SK-N-SH (cell line): ENCODE results near the gene TRANK1. TPM values are rescaled to one million over a fixed set of nuclear protein-coding genes. Genes with fewer than 3 reads are reported as not detected.

Experiments used
- CTCF ChIA-PET: fragments of 300-600, 350-600 bp; formaldehyde crosslinking; extraction: SDS; loops from one replicate; lab custom pipeline; 2021; lab: Yijun Ruan, JAX
- POLR2A ChIA-PET: fragments of 350-600 bp; sonication (Branson Sonifier 250); formaldehyde crosslinking; extraction: SDS; loops from one replicate; lab custom pipeline; 2020; ENCODE audit warnings: antibody characterized with exemption, inconsistent platforms; lab: Yijun Ruan, JAX
- DNase-seq: peaks from one replicate; pipeline ENCODE4 v3.0.0; 2012
- H2AFZ ChIP-seq: fragments of 200-600 bp; sonication (generic); 2 replicates; pipeline ENCODE4 v1.8.1; 2016; ENCODE audit warnings: antibody characterized with exemption, mild to moderate bottlenecking, low read depth
- H3F3A ChIP-seq: fragments of 200-600 bp; sonication (generic); replicated peaks from 2 replicates; pipeline ENCODE3; 2016; ENCODE audit warnings: antibody characterized with exemption, mild to moderate bottlenecking; ENCODE audit not compliant: insufficient read depth
- H3K27ac ChIP-seq, 2 experiments: fragments of 200-500 bp in 1 of 2; fragments of 200-600 bp in 1 of 2; sonication (Bioruptor generic) in 1 of 2; sonication (generic), shearing (Covaris generic) in 1 of 2; 2 replicates each; pipeline versions ENCODE4 v1.5.1 to v1.6.1; 2014 to 2016; ENCODE audit warnings: low read depth in 2 of 2, inconsistent platforms in 1 of 2, low read length in 1 of 2, mild to moderate bottlenecking in 1 of 2, mixed read lengths in 1 of 2
- H3K27me3 ChIP-seq: fragments of 200-600 bp; sonication (generic), shearing (Covaris generic); 2 replicates; pipeline ENCODE4 v1.6.1; 2016; ENCODE audit warnings: mixed run types; ENCODE audit not compliant: insufficient read depth
- H3K36me3 ChIP-seq, 2 experiments: fragments of 200-500 bp in 1 of 2; fragments of 200-600 bp in 1 of 2; sonication (Bioruptor generic) in 1 of 2; sonication (generic) in 1 of 2; replicated peaks in 1 of 2; 2 replicates each; pipeline versions ENCODE3 to v1.5.1; 2014 to 2016; ENCODE audit warnings: low read length in 1 of 2, mild to moderate bottlenecking in 1 of 2; ENCODE audit not compliant: insufficient read depth in 2 of 2, control insufficient read depth in 1 of 2
- H3K4me1 ChIP-seq, 2 experiments: fragments of 200-500 bp in 1 of 2; fragments of 200-600 bp in 1 of 2; sonication (Bioruptor generic) in 1 of 2; sonication (generic), shearing (Covaris generic) in 1 of 2; 2 replicates each; pipeline versions ENCODE4 v1.5.1 to v1.6.1; 2014 to 2016; ENCODE audit warnings: low read depth in 1 of 2, low read length in 1 of 2, mixed run types in 1 of 2; ENCODE audit not compliant: insufficient read depth in 2 of 2, control insufficient read depth in 1 of 2
- H3K4me2 ChIP-seq: fragments of 200-600 bp; sonication (generic), shearing (Covaris generic); 2 replicates; pipeline ENCODE4 v1.6.1; 2017; ENCODE audit warnings: mixed run types
- H3K4me3 ChIP-seq, 2 experiments: fragments of 200-500 bp in 1 of 2; fragments of 200-600 bp in 1 of 2; sonication (Bioruptor generic) in 1 of 2; sonication (generic), shearing (Covaris generic) in 1 of 2; 2 replicates each; pipeline versions ENCODE4 v1.5.1 to v1.8.1; 2014 to 2016; ENCODE audit warnings: low read depth in 2 of 2, inconsistent platforms in 1 of 2, low read length in 1 of 2, mild to moderate bottlenecking in 1 of 2, mixed read lengths in 1 of 2, moderate library complexity in 1 of 2
- H3K79me2 ChIP-seq: fragments of 200-600 bp; sonication (generic); 2 replicates; pipeline ENCODE4 v1.8.1; 2017; ENCODE audit warnings: mild to moderate bottlenecking; ENCODE audit not compliant: insufficient read depth
- H3K9ac ChIP-seq: fragments of 200-600 bp; sonication (generic); 2 replicates; pipeline ENCODE4 v1.6.1; 2017; ENCODE audit warnings: mixed run types
- H3K9me2 ChIP-seq: fragments of 200-600 bp; sonication (generic); 2 replicates; pipeline ENCODE4 v1.6.1; 2017; ENCODE audit warnings: mixed run types
- H3K9me3 ChIP-seq: fragments of 200-600 bp; sonication (generic); 2 replicates; pipeline ENCODE4 v1.6.1; 2017; ENCODE audit warnings: mixed run types, mild to moderate bottlenecking, moderate library complexity
- H4K20me1 ChIP-seq: fragments of 200-600 bp; sonication (generic); 2 replicates; pipeline ENCODE4 v1.6.1; 2017; ENCODE audit warnings: mild to moderate bottlenecking, mixed run types; ENCODE audit not compliant: insufficient read depth
- CHD2 ChIP-seq: fragments of 150-350 bp; IDR thresholded peaks from 2 replicates; pipeline ENCODE4 v1.6.1; 2018; ENCODE audit warnings: low read length; ENCODE audit not compliant: partially characterized antibody
- EZH2phosphoT487 ChIP-seq: fragments of 200-600 bp; sonication (generic); IDR thresholded peaks from 2 replicates; pipeline ENCODE4 v1.6.1; 2017; ENCODE audit warnings: low read depth, mixed run types, mild to moderate bottlenecking, antibody characterized with exemption, moderate library complexity, borderline replicate concordance
- FOSL2 ChIP-seq: IDR thresholded peaks from 2 replicates; pipeline ENCODE4 v1.4.0; 2012; ENCODE audit warnings: low read depth, mild to moderate bottlenecking, moderate library complexity, borderline replicate concordance
- GABPA ChIP-seq: IDR thresholded peaks from 2 replicates; pipeline ENCODE4 v1.4.0; 2012; ENCODE audit warnings: low read depth, mild to moderate bottlenecking
- MEF2A ChIP-seq: IDR thresholded peaks from 2 replicates; pipeline ENCODE4 v1.4.0; 2012; ENCODE audit warnings: low read depth, borderline replicate concordance
- MXI1 ChIP-seq: IDR thresholded peaks from 2 replicates; pipeline ENCODE4 v1.6.1; 2012; ENCODE audit warnings: mild to moderate bottlenecking, low read depth, low read length, improper control_type of control experiment
- NFIC ChIP-seq: IDR thresholded peaks from 2 replicates; pipeline ENCODE4 v1.4.0; 2012; ENCODE audit warnings: borderline replicate concordance
- NRF1 ChIP-seq: IDR thresholded peaks from 2 replicates; pipeline ENCODE4 v1.6.1; 2012; ENCODE audit warnings: low read depth, mild to moderate bottlenecking, low read length
- RAD21 ChIP-seq: IDR thresholded peaks from 2 replicates; pipeline ENCODE4 v1.6.1; 2012; ENCODE audit warnings: mild to moderate bottlenecking, low read length
- RCOR1 ChIP-seq: fragments of 150-350 bp; IDR thresholded peaks from 2 replicates; pipeline ENCODE4 v1.6.1; 2017; ENCODE audit warnings: antibody characterized with exemption, low read length
- RFX5 ChIP-seq: IDR thresholded peaks from 2 replicates; pipeline ENCODE4 v1.6.1; 2012; ENCODE audit warnings: mild to moderate bottlenecking, improper control_type of control experiment, low read length
- SMC3 ChIP-seq: IDR thresholded peaks from 2 replicates; pipeline ENCODE4 v1.6.1; 2012; ENCODE audit warnings: low read depth, low read length, improper control_type of control experiment
- TCF12 ChIP-seq: IDR thresholded peaks from 2 replicates; pipeline ENCODE4 v1.4.0; 2012
- YY1 ChIP-seq: IDR thresholded peaks from 2 replicates; pipeline ENCODE4 v1.4.0; 2012; ENCODE audit warnings: low read depth, mild to moderate bottlenecking
- WGBS: methylation state at CpG from one replicate; pipeline ENCODE4 v1.1.6; 2017; ENCODE audit warnings: low lambda C conversion rate; 5-methylcytosine and 5-hydroxymethylcytosine counted together
- polyA plus RNA-seq, 3 experiments: library from polyadenylated mRNA; depleted of rRNA; stranded (reverse); fragments of >200 nt; gene quantifications; 2 replicates each; pipeline ENCODE4 v1.2.3, GENCODE V29; 2012
- TF ChIP-seq, protein P1 (sequence below): IDR thresholded peaks from 2 replicates; pipeline ENCODE4 v1.4.0; 2012; ENCODE audit warnings: low read depth, borderline replicate concordance
- TF ChIP-seq, protein P2 (sequence below): IDR thresholded peaks from 2 replicates; pipeline ENCODE4; 2012
- TF ChIP-seq, protein P3 (sequence below): fragments of 150-350 bp; IDR thresholded peaks from 2 replicates; pipeline ENCODE4 v1.6.1; 2016; ENCODE audit warnings: mild to moderate bottlenecking, low read depth, low read length
- TF ChIP-seq, protein P4 (sequence below): fragments of 200-600 bp; sonication (generic); IDR thresholded peaks from 2 replicates; pipeline ENCODE4 v1.6.1; 2017; ENCODE audit warnings: antibody characterized with exemption, mild to moderate bottlenecking, moderate library complexity

The TRANK1 gene
- polyA plus RNA-seq, 1 of the 3 experiments (the other 2 are of a cell fraction): 0.16 TPM

DNA sequence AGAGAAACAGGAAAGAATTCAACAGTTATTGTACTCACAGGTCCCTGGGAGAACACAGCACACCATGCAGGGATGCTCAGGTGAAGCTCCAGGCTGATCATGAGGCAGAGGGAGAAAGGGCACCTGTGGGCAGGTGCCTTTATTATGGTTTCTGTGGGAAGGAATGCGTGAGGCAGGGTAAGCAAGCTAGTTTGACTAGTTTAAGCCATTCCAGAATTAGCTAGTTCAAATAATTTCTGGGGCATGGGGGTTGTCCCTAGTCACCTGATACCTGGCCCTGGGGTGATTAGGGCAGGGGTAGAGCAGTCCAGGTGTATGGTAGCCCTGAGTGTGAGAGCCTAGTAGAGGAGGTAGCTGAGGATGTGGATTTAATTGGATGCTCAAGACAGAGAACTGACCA is 132.6 kb downstream of the TRANK1 start:
- CTCF ChIA-PET: interaction anchor here (0.6 to 1.8 kb wide), 3 partner anchors 20 to 92 kb away, joined by 4 read pairs; no protein-coding TSS in a partner anchor
- H3K4me1 ChIP-seq: no peaks in the 10 kb centered on the region; a peak in 1 of 4 replicates
- POLR2A ChIA-PET: no interaction called here

DNA sequence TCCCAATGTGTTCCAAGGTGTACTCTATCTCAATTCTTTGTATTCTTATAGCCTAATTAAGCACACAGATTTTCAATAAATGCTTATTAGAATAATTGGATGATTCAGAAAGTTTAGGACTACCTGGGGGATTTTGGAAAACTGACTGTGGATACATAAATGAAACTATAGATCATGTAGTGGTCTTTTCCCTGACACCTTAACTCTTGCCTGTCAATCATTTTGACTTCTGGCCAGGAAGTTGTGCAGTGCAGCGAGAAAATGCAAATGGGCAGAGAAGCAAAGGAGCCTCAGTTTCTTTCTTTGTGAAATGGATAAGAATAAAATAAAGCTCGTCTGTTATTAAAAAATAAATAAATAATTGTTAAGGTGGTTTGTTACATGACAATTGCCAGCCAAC is 133.1 kb downstream of the TRANK1 start:
- WGBS: 34% methylated on average over 2 of the region's 2 CpGs
- Histone ChIP-seq H3K79me2 (no peaks in the 10 kb centered on the region), H3K4me3 (no peak overlapping the region), H3K27me3 (no peaks in the 10 kb centered on the region), H3F3A (no peaks in the 10 kb centered on the region), H3K27ac (no peak overlapping the region), H3K9me2 (no peaks in the 10 kb centered on the region), H3K36me3 (no peaks in the 10 kb centered on the region), H3K9me3 (no peaks in the 10 kb centered on the region), H3K4me1 (no peaks in the 10 kb centered on the region; a peak in 1 of 4 replicates), H2AFZ (no peak overlapping the region), H4K20me1 (no peaks in the 10 kb centered on the region), H3K9ac (no peak overlapping the region), H3K4me2 (no peak overlapping the region)
- CTCF ChIA-PET: interaction anchor here (1.3 to 1.8 kb wide), 2 partner anchors 19 to 57 kb away, joined by 4 read pairs; no protein-coding TSS in a partner anchor
- no peak for DNase-seq
- POLR2A ChIA-PET: no interaction called here
- TF ChIP-seq RAD21: no peak
- TF ChIP-seq, protein P1, sequence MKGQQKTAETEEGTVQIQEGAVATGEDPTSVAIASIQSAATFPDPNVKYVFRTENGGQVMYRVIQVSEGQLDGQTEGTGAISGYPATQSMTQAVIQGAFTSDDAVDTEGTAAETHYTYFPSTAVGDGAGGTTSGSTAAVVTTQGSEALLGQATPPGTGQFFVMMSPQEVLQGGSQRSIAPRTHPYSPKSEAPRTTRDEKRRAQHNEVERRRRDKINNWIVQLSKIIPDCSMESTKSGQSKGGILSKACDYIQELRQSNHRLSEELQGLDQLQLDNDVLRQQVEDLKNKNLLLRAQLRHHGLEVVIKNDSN: no peak
- TF ChIP-seq TCF12: no peak
- TF ChIP-seq GABPA: no peak
- TF ChIP-seq RFX5: no peak
- TF ChIP-seq, protein P2, sequence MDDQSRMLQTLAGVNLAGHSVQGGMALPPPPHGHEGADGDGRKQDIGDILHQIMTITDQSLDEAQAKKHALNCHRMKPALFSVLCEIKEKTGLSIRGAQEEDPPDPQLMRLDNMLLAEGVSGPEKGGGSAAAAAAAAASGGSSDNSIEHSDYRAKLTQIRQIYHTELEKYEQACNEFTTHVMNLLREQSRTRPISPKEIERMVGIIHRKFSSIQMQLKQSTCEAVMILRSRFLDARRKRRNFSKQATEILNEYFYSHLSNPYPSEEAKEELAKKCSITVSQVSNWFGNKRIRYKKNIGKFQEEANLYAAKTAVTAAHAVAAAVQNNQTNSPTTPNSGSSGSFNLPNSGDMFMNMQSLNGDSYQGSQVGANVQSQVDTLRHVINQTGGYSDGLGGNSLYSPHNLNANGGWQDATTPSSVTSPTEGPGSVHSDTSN: no peak
- TF ChIP-seq MEF2A: no peak
- no peak for TF ChIP-seq CHD2
- TF ChIP-seq EZH2phosphoT487: no peak
- no peak for TF ChIP-seq NFIC
- TF ChIP-seq MXI1: no peak
- no peak for TF ChIP-seq NRF1
- TF ChIP-seq SMC3: no peak
- TF ChIP-seq YY1: no peak

More for the DNA sequence above, 132.6 kb downstream of the TRANK1 start:
- Histone ChIP-seq H3K4me2 (no peak overlapping the region), H4K20me1 (no peaks in the 10 kb centered on the region), H3K36me3 (no peaks in the 10 kb centered on the region), H3K9ac (no peak overlapping the region), H3K27ac (no peak overlapping the region), H3K4me3 (no peak overlapping the region), H3K9me2 (no peaks in the 10 kb centered on the region), H3K79me2 (no peaks in the 10 kb centered on the region), H3K9me3 (no peaks in the 10 kb centered on the region), H3F3A (no peaks in the 10 kb centered on the region), H2AFZ (no peak overlapping the region), H3K27me3 (no peaks in the 10 kb centered on the region)
- WGBS: 0% methylated on average over 1 of the region's 1 CpG
- TF ChIP-seq FOSL2 (no peak), NFIC (no peak), RCOR1 (no peak), MEF2A (no peak), GABPA (no peak)
- TF ChIP-seq, protein P3, sequence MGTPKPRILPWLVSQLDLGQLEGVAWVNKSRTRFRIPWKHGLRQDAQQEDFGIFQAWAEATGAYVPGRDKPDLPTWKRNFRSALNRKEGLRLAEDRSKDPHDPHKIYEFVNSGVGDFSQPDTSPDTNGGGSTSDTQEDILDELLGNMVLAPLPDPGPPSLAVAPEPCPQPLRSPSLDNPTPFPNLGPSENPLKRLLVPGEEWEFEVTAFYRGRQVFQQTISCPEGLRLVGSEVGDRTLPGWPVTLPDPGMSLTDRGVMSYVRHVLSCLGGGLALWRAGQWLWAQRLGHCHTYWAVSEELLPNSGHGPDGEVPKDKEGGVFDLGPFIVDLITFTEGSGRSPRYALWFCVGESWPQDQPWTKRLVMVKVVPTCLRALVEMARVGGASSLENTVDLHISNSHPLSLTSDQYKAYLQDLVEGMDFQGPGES: no peak
- TF ChIP-seq, protein P2: no peak
- TF ChIP-seq, protein P4, sequence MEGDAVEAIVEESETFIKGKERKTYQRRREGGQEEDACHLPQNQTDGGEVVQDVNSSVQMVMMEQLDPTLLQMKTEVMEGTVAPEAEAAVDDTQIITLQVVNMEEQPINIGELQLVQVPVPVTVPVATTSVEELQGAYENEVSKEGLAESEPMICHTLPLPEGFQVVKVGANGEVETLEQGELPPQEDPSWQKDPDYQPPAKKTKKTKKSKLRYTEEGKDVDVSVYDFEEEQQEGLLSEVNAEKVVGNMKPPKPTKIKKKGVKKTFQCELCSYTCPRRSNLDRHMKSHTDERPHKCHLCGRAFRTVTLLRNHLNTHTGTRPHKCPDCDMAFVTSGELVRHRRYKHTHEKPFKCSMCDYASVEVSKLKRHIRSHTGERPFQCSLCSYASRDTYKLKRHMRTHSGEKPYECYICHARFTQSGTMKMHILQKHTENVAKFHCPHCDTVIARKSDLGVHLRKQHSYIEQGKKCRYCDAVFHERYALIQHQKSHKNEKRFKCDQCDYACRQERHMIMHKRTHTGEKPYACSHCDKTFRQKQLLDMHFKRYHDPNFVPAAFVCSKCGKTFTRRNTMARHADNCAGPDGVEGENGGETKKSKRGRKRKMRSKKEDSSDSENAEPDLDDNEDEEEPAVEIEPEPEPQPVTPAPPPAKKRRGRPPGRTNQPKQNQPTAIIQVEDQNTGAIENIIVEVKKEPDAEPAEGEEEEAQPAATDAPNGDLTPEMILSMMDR: no peak
- TF ChIP-seq, protein P1: no peak
- no peak for DNase-seq
